Measurements from ENCODE around the gene PTGR3. TPM values are rescaled to one million over a fixed set of nuclear protein-coding genes. Genes with fewer than 3 reads are reported as not detected.

PTGR3 gene
- total and polyA plus RNA-seq, 5 experiments from 2014 or later: 14.7 to 35.1 (median 28.5) TPM

GRCh38 chr18:75161256-75162028 lies 47.5 kb downstream of the PTGR3 start:
- POLR2A ChIA-PET: interaction anchor here (1.0 to 1.2 kb wide), 2 partner anchors 48 to 49 kb away, joined by 3 read pairs; partner anchors contain the start of genes PTGR3 and TSHZ1
- Mint-ChIP-seq H3K4me3 (peak overlapping the region; percentile 90 to 94 (median 92)), H3K9me3 (peaks cover 0 to 18% (median 0%) of the 10 kb centered on the region in 9 donors), H3K4me1 (peaks cover 4 to 16% (median 14%) of the 10 kb centered on the region in 4 donors), H3K27ac (peak overlapping the region; percentile 77 to 95 (median 93)), H3K27me3 (peaks cover 0 to 4% (median 0%) of the 10 kb centered on the region in 5 donors), H3K36me3 (peaks cover 0 to 2% (median 0%) of the 10 kb centered on the region in 3 donors)
- peak in 8 of 10 donors; percentile 13 to 43 (median 26) for DNase-seq
- ATAC-seq: peak; percentile 83 to 97

GRCh38 chr18:75160364-75160763 lies 48.6 kb downstream of the PTGR3 start:
- Mint-ChIP-seq H3K9me3 (peaks cover 0 to 10% (median 0%) of the 10 kb centered on the region in 9 donors), H3K4me1 (peaks cover 4 to 16% (median 14%) of the 10 kb centered on the region in 4 donors), H3K27ac (peak overlapping the region in 5 of 10 donors; percentile 47 to 87 (median 57)), H3K27me3 (peaks cover 0 to 4% (median 0%) of the 10 kb centered on the region in 5 donors), H3K36me3 (peaks cover 0 to 2% (median 0%) of the 10 kb centered on the region in 3 donors), H3K4me3 (peak overlapping the region in 6 of 10 donors; percentile 12 to 91 (median 54))
- no peak for ATAC-seq
- POLR2A ChIA-PET: no interaction called here
- peak in 1 of 10 donors; percentile 41 for DNase-seq

GRCh38 chr18:75159646-75160356 lies 49.1 kb downstream of the PTGR3 start:
- ATAC-seq (no peak), DNase-seq (no peak)
- Mint-ChIP-seq H3K9me3 (peaks cover 0 to 10% (median 0%) of the 10 kb centered on the region in 9 donors), H3K4me1 (peaks cover 7 to 16% (median 14%) of the 10 kb centered on the region in 4 donors), H3K36me3 (peaks cover 0 to 3% (median 2%) of the 10 kb centered on the region in 3 donors), H3K4me3 (peak overlapping the region in 4 of 10 donors; percentile 12 to 91 (median 65)), H3K27ac (peak overlapping the region in 6 of 10 donors; percentile 2 to 87 (median 48)), H3K27me3 (peaks cover 0 to 9% (median 5%) of the 10 kb centered on the region in 5 donors)
- POLR2A ChIA-PET: no interaction called here

GRCh38 chr18:75159238-75159518 lies 49.8 kb downstream of the PTGR3 start:
- POLR2A ChIA-PET: no interaction called here
- peaks cover 0 to 9% (median 0%) of the 10 kb centered on the region in 9 donors for H3K9me3 Mint-ChIP-seq
- H3K27ac Mint-ChIP-seq: peak overlapping the region in 2 of 10 donors; percentile 2 to 12
- peaks cover 7 to 16% (median 14%) of the 10 kb centered on the region in 4 donors for H3K4me1 Mint-ChIP-seq
- DNase-seq (peak in 1 of 10 donors; percentile 58), ATAC-seq (no peak)
- peaks cover 0 to 4% (median 2%) of the 10 kb centered on the region in 3 donors for H3K36me3 Mint-ChIP-seq
- H3K4me3 Mint-ChIP-seq: no peak overlapping the region
- peaks cover 0 to 13% (median 5%) of the 10 kb centered on the region in 5 donors for H3K27me3 Mint-ChIP-seq

Other genes with a start within 250 kb of the PTGR3 start
- gene TSHZ1, start 1.7 kb upstream of the PTGR3 start, total RNA-seq: 10 to 100 TPM; 32.8 to 33.6 TPM
- gene TSHZ1, start 1.7 kb upstream of the PTGR3 start, polyA plus RNA-seq: 1 to 10 TPM; 2.8 to 7.1 (median 3.7) TPM
- gene SMIM21, start 218.6 kb upstream of the PTGR3 start, total RNA-seq: not detected
- not detected for gene SMIM21, start 218.6 kb upstream of the PTGR3 start, polyA plus RNA-seq

Measured in naive thymus-derived CD8-positive, alpha-beta T cell (primary cell).